COR-L47 (cell line): Measurements from ENCODE around the gene GNG13.

Experiments
- DNase-seq: peaks from one replicate; lab custom pipeline; 2025; lab: John Stamatoyannopoulos, UW

The GNG13 gene

GRCh38 chr16:793414-793813, 7.1 kb downstream of the GNG13 start:
- DNase-seq: no peak

- DNase-seq: no peak
Observed at GRCh38 chr16:792221-792995, 8.1 kb downstream of the GNG13 start.

- DNase-seq: no peak
Observed at GRCh38 chr16:791131-791530, 9.4 kb downstream of the GNG13 start.

GRCh38 chr16:790086-790485, 10.4 kb downstream of the GNG13 start:
- DNase-seq: no peak

GRCh38 chr16:789191-789850, 11.2 kb downstream of the GNG13 start:
- no peak for DNase-seq

GRCh38 chr16:788399-789126, 12.0 kb downstream of the GNG13 start, which contains the start of gene CHTF18:
Gene CHTF18, plus strand, starts transcription at chr16:788620. Its CDS starts 65 bp downstream, at chr16:788685.
- peak; percentile 82 for DNase-seq

- no peak for DNase-seq
Observed at GRCh38 chr16:787978-788398, 12.5 kb downstream of the GNG13 start, which contains the start of gene RPUSD1. Gene RPUSD1, minus strand, starts transcription at chr16:788381. Its CDS starts 644 bp downstream, at chr16:787737.

GRCh38 chr16:787321-787966, 13.1 kb downstream of the GNG13 start:
- DNase-seq: no peak

- peak; percentile 29 for DNase-seq
Observed at GRCh38 chr16:785563-786535, 14.7 kb downstream of the GNG13 start.

GRCh38 chr16:784431-784830, 16.1 kb downstream of the GNG13 start:
- no peak for DNase-seq

GRCh38 chr16:783404-784161, 17.0 kb downstream of the GNG13 start:
- no peak for DNase-seq

- peak; percentile 89 for DNase-seq
Observed at GRCh38 chr16:782766-783403, 17.6 kb downstream of the GNG13 start.

GRCh38 chr16:782258-782657, 18.3 kb downstream of the GNG13 start:
- no peak for DNase-seq

GRCh38 chr16:781346-782010, 19.1 kb downstream of the GNG13 start:
- DNase-seq: no peak

GRCh38 chr16:780296-780695, 20.2 kb downstream of the GNG13 start:
- DNase-seq: no peak

GRCh38 chr16:779561-779960, 21.0 kb downstream of the GNG13 start:
- DNase-seq: no peak

- DNase-seq: no peak
Observed at GRCh38 chr16:778909-779527, 21.5 kb downstream of the GNG13 start.

GRCh38 chr16:778447-778846, 22.1 kb downstream of the GNG13 start:
- DNase-seq: no peak

GRCh38 chr16:777826-778225, 22.7 kb downstream of the GNG13 start:
- no peak for DNase-seq
